H1 (cell line): ENCODE results near the gene PEAK1. TPM values are rescaled to one million over a fixed set of nuclear protein-coding genes. Genes with fewer than 3 reads are reported as not detected.

Experiments
- KDM5A ChIP-seq: fragments of 200-600 bp; IDR thresholded peaks from 2 replicates; pipeline ENCODE4 v1.7.1; 2012; ENCODE audit warnings: mild to moderate bottlenecking, low read length, inconsistent platforms, mixed read lengths
- NRF1 ChIP-seq: IDR thresholded peaks from 2 replicates; pipeline ENCODE4 v1.6.1; 2011; ENCODE audit warnings: mild to moderate bottlenecking, low read depth, low read length, improper control_type of control experiment
- PHF8 ChIP-seq: fragments of 200-600 bp; sonication (generic); conservative IDR thresholded peaks from 2 replicates; pipeline ENCODE4 v1.7.1; 2012; ENCODE audit warnings: low read depth, mild to moderate bottlenecking, inconsistent platforms, low read length, moderate library complexity
- polyA plus RNA-seq, 7 experiments: library from polyadenylated mRNA; depleted of rRNA in 3 of 7; stranded (reverse) in 5 of 7; unstranded in 2 of 7; fragments of >200 nt in 5 of 7; fragments of 200-250 nt in 2 of 7; gene quantifications; 1 replicate in 5 of 7; 2 replicates in 1 of 7; 4 replicates in 1 of 7; pipeline versions ENCODE4 v1.2.1 to v1.2.3, GENCODE V29; 2011 to 2013; ENCODE audit warnings: missing spikeins in 2 of 7, mixed read lengths in 2 of 7
- total RNA-seq: library from RNA; stranded (reverse); fragmentation: NEBNext Ultra II Directional; extraction: Animal tissue kit (Norgen Biotek cat#: 25700); gene quantifications from 2 replicates; pipeline ENCODE4 v1.2.1, GENCODE V29; 2021

The PEAK1 gene
- total and polyA plus RNA-seq, 2 of the 8 experiments (the other 6 are each of a cell fraction or from before 2014, with no cell fraction given), result 8.8 to 44.8 TPM

DNA sequence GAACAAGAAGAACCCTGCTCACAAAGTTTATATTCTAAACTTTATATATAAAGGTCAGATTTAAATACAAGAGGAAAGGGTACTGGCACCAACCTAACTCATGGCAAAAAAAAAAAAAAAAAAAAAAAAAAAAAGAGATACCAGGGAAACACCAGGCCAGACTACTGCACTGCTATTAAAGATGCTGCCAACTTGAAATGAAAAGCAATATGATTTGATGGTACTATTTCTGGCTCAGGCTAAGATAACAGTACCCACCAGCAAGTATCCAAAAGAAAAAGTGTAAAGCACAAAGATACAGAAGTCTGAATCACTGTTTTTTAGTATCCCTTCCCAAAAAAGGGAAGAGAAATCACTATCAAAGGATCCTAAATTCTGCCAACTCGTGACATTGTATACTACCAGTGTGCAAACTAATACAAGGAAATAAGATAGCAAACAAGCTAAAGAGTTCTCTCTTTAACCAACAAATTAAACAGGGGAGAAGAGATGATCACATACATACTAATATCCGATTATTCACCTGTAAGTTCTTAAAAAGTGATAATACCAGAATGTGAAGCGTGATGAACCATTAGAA is 28.4 kb downstream of the PEAK1 start (continued):
- TF ChIP-seq PHF8 (no peak), KDM5A (no peak), NRF1 (no peak)
